SU-DHL-6 (cell line): ENCODE measurements around the gene SLC6A3.

Source experiments
- CTCF ChIP-seq: fragments of 200-600 bp; sonication (generic); IDR thresholded peaks from one replicate; pipeline ENCODE4 v1.5.1; 2017; ENCODE audit warnings: antibody characterized with exemption, mild to moderate bottlenecking, low read length, moderate library complexity; ENCODE audit not compliant: insufficient read depth, poor library complexity, severe bottlenecking
- EZH2phosphoT487 ChIP-seq: fragments of 200-600 bp; sonication (generic), shearing (Covaris generic); conservative IDR thresholded peaks from 2 replicates; pipeline ENCODE4 v1.6.1; 2018; ENCODE audit warnings: mild to moderate bottlenecking, antibody characterized with exemption, low read length, moderate library complexity, mixed read lengths

- TF ChIP-seq CTCF (no peak), EZH2phosphoT487 (no peak)
Measured at GRCh38 chr5:1445689-1446601, 705 bp upstream of the SLC6A3 start.
